ENCODE measurements around the gene FBXL17. TPM values are rescaled to one million over a fixed set of nuclear protein-coding genes. Genes with fewer than 3 reads are reported as not detected.

The FBXL17 gene
- total RNA-seq, 1 experiment from 2014 or later, result 5.3 TPM

- H4K8ac ChIP-seq (replicated peaks; ENCODE audit: insufficient read length, low read depth, low read length), result no peak overlapping the region
- H3K27ac ChIP-seq (ENCODE audit: insufficient read length, low read depth, low read length), result no peak overlapping the region
- H3K27me3 Mint-ChIP-seq (ENCODE audit: low read depth), result no peaks in the 10 kb centered on the region
- no peak overlapping the region for H3T11ph ChIP-seq (ENCODE audit: low read length)
- H3K4me2 ChIP-seq (ENCODE audit: insufficient read depth, insufficient read length, low read length), result no peak overlapping the region
- H2BK12ac ChIP-seq (ENCODE audit: insufficient read length, low read depth, low read length), result no peak overlapping the region
- no peaks in the 10 kb centered on the region for H3K9me3 ChIP-seq (ENCODE audit: control insufficient read depth, low read depth, low read length)
- no peaks in the 10 kb centered on the region for H3K27me3 ChIP-seq (ENCODE audit: insufficient read depth, low read length)
- no peaks in the 10 kb centered on the region for H4K20me1 ChIP-seq (ENCODE audit: control insufficient read depth, insufficient read depth, insufficient read length)
- H3K4ac ChIP-seq (ENCODE audit: low read depth, low read length), result no peak overlapping the region
- no peak overlapping the region for H2AFZ ChIP-seq (ENCODE audit: low read length)
- H2BK15ac ChIP-seq (ENCODE audit: low read depth, low read length), result no peak overlapping the region
- H2BK5ac ChIP-seq (ENCODE audit: insufficient read length, low read length), result no peak overlapping the region
- no peak overlapping the region for H2BK120ac ChIP-seq (ENCODE audit: low read depth, low read length, poor library complexity, severe bottlenecking)
- H3K18ac ChIP-seq (ENCODE audit: insufficient read length, low read depth, low read length), result no peak overlapping the region
- no peak overlapping the region for H4K5ac ChIP-seq (ENCODE audit: insufficient read length, low read depth, low read length)
- no peak overlapping the region for H4K91ac ChIP-seq (ENCODE audit: insufficient read length, low read depth, low read length)
- no peak overlapping the region for H2BK20ac ChIP-seq (ENCODE audit: low read depth, low read length, poor library complexity, severe bottlenecking)
- no peaks in the 10 kb centered on the region for H3K79me2 ChIP-seq (ENCODE audit: insufficient read depth, low read length)
- WGBS (ENCODE audit: extremely low coverage, insufficient read length, low lambda C conversion rate), result no CpG with 5 or more reads among the region's 3 CpGs
- H3K4me1 Mint-ChIP-seq, result peaks cover 6 to 7% of the 10 kb centered on the region in 2 experiments
- no peaks in the 10 kb centered on the region for H3K79me1 ChIP-seq (ENCODE audit: insufficient read depth, low read depth, low read length, poor library complexity, severe bottlenecking)
- no peak overlapping the region for H2AK5ac ChIP-seq (ENCODE audit: insufficient read length, low read length)
- H3K27ac Mint-ChIP-seq, result no peak overlapping the region
- peaks cover 2 to 4% of the 10 kb centered on the region in 2 experiments; a peak in 2 of 5 replicates for H3K9me3 Mint-ChIP-seq
- DNase-seq, result no peak
- no peak overlapping the region for H3K56ac ChIP-seq (ENCODE audit: insufficient read length, low read depth, low read length)
- no peak overlapping the region for H3K14ac ChIP-seq (ENCODE audit: insufficient read depth, low read length)
- no peak overlapping the region for H3K23ac ChIP-seq (ENCODE audit: insufficient read length, low read depth, low read length)
- TF ChIP-seq, protein P1, sequence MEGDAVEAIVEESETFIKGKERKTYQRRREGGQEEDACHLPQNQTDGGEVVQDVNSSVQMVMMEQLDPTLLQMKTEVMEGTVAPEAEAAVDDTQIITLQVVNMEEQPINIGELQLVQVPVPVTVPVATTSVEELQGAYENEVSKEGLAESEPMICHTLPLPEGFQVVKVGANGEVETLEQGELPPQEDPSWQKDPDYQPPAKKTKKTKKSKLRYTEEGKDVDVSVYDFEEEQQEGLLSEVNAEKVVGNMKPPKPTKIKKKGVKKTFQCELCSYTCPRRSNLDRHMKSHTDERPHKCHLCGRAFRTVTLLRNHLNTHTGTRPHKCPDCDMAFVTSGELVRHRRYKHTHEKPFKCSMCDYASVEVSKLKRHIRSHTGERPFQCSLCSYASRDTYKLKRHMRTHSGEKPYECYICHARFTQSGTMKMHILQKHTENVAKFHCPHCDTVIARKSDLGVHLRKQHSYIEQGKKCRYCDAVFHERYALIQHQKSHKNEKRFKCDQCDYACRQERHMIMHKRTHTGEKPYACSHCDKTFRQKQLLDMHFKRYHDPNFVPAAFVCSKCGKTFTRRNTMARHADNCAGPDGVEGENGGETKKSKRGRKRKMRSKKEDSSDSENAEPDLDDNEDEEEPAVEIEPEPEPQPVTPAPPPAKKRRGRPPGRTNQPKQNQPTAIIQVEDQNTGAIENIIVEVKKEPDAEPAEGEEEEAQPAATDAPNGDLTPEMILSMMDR (conservative IDR thresholded peaks at IDR 0.05), result no peak
- no peaks in the 10 kb centered on the region for H3K23me2 ChIP-seq (ENCODE audit: insufficient read length, low read depth, low read length, poor library complexity, severe bottlenecking)
- H3K9ac ChIP-seq (ENCODE audit: extremely low read depth, insufficient read length, low read length), result no peak overlapping the region
- no peak overlapping the region for H3K4me3 Mint-ChIP-seq
- 0 out of 2 replicates have a peak, but pooled peaks cover 2% of the 10 kb centered on the region for H3K4me1 ChIP-seq (ENCODE audit: insufficient read depth, low read length)
- peaks cover 0 to 4% (median 0%) of the 10 kb centered on the region in 3 experiments; a peak in 1 of 7 replicates for H3K36me3 Mint-ChIP-seq (ENCODE audit: insufficient read depth in 1 of 3, low read depth in 3 of 3)
Measured at GRCh38 chr5:107900721-107901120, 481.2 kb downstream of the FBXL17 start.
